Kidney (tissue), 14 donors: ENCODE measurements around the gene NFKBIE. TPM values are rescaled to one million over a fixed set of nuclear protein-coding genes. Genes with fewer than 3 reads are reported as not detected.

Experiments used
- DNase-seq, 5 donors: peaks; one replicate each; pipeline ENCODE4 v3.0.0-alpha.2; 2013 to 2020
- FAIRE-seq: peaks from 2 replicates; lab custom pipeline; 2012; peaks lifted over from hg19 to GRCh38; lab: Jason Lieb, UNC
- H3K27ac ChIP-seq, 2 donors: one replicate each; pipeline ENCODE4 v1.7.0; 2013; ENCODE audit warnings: low read depth in 2 of 2, low read length in 2 of 2, inconsistent platforms in 1 of 2
- H3K27me3 ChIP-seq: one replicate; pipeline ENCODE4 v1.7.1; 2013; ENCODE audit warnings: low read length, inconsistent platforms; ENCODE audit not compliant: control insufficient read depth, insufficient read depth
- H3K36me3 ChIP-seq, 3 donors: one replicate each; pipeline versions ENCODE4 v1.7.0 to v1.7.1; 2013; ENCODE audit warnings: low read length in 3 of 3, control low read depth in 1 of 3, inconsistent platforms in 1 of 3; ENCODE audit not compliant: insufficient read depth in 3 of 3, control insufficient read depth in 2 of 3
- H3K4me1 ChIP-seq, 3 donors: one replicate each; pipeline versions ENCODE4 v1.7.0 to v1.7.1; 2013; ENCODE audit warnings: low read length in 3 of 3, inconsistent platforms in 1 of 3, low read depth in 1 of 3; ENCODE audit not compliant: control insufficient read depth in 2 of 3, insufficient read depth in 2 of 3
- H3K4me3 ChIP-seq, 3 donors: one replicate each; pipeline versions ENCODE4 v1.7.0 to v1.8.1; 2013; ENCODE audit warnings: low read length in 3 of 3, control low read depth in 1 of 3, inconsistent platforms in 1 of 3
- H3K9ac ChIP-seq, 3 donors: one replicate each; pipeline versions ENCODE4 v1.7.0 to v1.7.1; 2013; ENCODE audit warnings: low read length in 3 of 3, control low read depth in 1 of 3, inconsistent platforms in 1 of 3
- H3K9me3 ChIP-seq, 3 donors: one replicate each; pipeline versions ENCODE4 v1.7.0 to v1.7.1; 2013; ENCODE audit warnings: low read length in 3 of 3, control low read depth in 1 of 3, inconsistent platforms in 1 of 3; ENCODE audit not compliant: control insufficient read depth in 2 of 3, insufficient read depth in 1 of 3
- CTCF ChIP-seq: IDR thresholded peaks from 3 replicates; pipeline ENCODE4 v1.5.1; 2012; ENCODE audit warnings: mild to moderate bottlenecking, moderate library complexity, borderline replicate concordance; ENCODE audit not compliant: insufficient read depth; ENCODE audit errors: extremely low read depth
- intact Hi-C: fragments of 100-400 bp; cut with DNase I; formaldehyde crosslinking; loops from one replicate; pipeline ENCODE4 v1.11.1; 2022
- polyA plus RNA-seq: library from polyadenylated mRNA; stranded (reverse); fragments of 350-450 nt; fragmentation: Illumina TruSeq; extraction: RNeasy Lipid Tissue Mini Kit (QIAGEN cat#74804); gene quantifications from one replicate; pipeline ENCODE4 v1.2.3, GENCODE V29; 2014; ENCODE audit warnings: low read depth, low replicate concordance; ENCODE audit not compliant: insufficient read depth
- total RNA-seq: library from RNA; stranded (reverse); fragmentation: NEBNext Ultra II Directional; extraction: Animal tissue kit (Norgen Biotek cat#: 25700); gene quantifications from one replicate; pipeline ENCODE4 v1.2.1, GENCODE V29; 2021
- donor health status: control.
- donor health status: control.
- donor health status: control.
- donor health status: control.
- donor health status: control.
- donor health status: DM: yes; HTN: yes; CAD: no.
- donor health status: Normal renal cell carcinoma (clear cell type).

Gene NFKBIE
- total and polyA plus RNA-seq, 2 donors from 2014 or later = 12.6 to 19.0 TPM

GRCh38 chr6:44219815-44220784 lies 45.3 kb downstream of the NFKBIE start:
- Histone ChIP-seq H3K36me3 (no peaks in the 10 kb centered on the region), H3K27ac (peak overlapping the region; percentile 83 to 91), H3K4me1 (peaks cover 0 to 32% (median 9%) of the 10 kb centered on the region in 3 donors), H3K27me3 (no peaks in the 10 kb centered on the region), H3K4me3 (peak overlapping the region; percentile 24 to 65 (median 60)), H3K9me3 (no peaks in the 10 kb centered on the region), H3K9ac (peak overlapping the region in 2 of 3 donors; percentile 48 to 85)
- DNase-seq (peak in 2 of 5 donors; percentile 43 to 52), FAIRE-seq (no peak)
- intact Hi-C loops = no loop called here
- TF ChIP-seq CTCF = no peak

DNA sequence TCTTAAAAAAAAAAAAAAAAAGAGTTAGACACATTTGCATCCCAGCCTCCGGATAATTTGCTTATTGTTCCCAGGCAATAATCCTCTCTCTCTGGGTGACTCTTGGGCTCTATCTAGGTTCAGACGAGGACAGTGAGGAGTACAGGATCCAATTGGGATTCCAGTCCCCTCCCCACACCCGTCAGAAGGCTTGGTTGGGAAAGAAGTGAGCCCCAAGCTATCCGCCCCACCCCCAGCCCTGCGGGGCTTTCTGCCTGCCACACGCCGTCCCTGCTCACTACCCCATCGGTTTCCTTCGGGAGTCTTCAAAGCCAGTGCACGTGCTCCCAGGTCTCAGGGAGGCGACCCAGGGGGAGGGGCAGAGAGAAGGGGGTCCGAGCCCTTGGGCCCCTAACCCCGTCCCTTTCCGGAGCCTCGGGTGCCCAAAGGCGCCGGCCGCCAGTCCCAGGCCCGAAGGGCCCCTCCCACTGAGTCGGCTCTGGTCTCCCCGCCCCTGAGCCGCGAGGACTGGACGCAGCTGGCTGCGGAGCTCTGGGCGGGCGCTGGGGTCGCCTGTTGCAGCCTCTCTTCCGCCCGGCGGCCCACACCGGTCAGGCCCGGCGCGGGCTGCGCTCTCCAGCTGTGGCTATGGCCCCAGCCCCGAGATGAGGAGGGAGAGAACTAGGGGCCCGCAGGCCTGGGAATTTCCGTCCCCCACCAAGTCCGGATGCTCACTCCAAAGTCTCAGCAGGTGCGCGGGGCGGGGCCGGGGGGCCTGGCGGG lies 46.1 kb downstream of the NFKBIE start:
- Histone ChIP-seq H3K9ac (peak overlapping the region in 2 of 3 donors; percentile 38 to 44), H3K9me3 (no peaks in the 10 kb centered on the region), H3K4me3 (peak overlapping the region; percentile 42 to 58 (median 58)), H3K4me1 (peaks cover 0 to 29% (median 7%) of the 10 kb centered on the region in 3 donors), H3K36me3 (no peaks in the 10 kb centered on the region), H3K27ac (peak overlapping the region; percentile 80 to 91), H3K27me3 (no peaks in the 10 kb centered on the region)
- intact Hi-C loops = no loop called here
- FAIRE-seq = no peak
- DNase-seq = peak; percentile 89 to 98 (median 93)
- no peak for TF ChIP-seq CTCF

DNA sequence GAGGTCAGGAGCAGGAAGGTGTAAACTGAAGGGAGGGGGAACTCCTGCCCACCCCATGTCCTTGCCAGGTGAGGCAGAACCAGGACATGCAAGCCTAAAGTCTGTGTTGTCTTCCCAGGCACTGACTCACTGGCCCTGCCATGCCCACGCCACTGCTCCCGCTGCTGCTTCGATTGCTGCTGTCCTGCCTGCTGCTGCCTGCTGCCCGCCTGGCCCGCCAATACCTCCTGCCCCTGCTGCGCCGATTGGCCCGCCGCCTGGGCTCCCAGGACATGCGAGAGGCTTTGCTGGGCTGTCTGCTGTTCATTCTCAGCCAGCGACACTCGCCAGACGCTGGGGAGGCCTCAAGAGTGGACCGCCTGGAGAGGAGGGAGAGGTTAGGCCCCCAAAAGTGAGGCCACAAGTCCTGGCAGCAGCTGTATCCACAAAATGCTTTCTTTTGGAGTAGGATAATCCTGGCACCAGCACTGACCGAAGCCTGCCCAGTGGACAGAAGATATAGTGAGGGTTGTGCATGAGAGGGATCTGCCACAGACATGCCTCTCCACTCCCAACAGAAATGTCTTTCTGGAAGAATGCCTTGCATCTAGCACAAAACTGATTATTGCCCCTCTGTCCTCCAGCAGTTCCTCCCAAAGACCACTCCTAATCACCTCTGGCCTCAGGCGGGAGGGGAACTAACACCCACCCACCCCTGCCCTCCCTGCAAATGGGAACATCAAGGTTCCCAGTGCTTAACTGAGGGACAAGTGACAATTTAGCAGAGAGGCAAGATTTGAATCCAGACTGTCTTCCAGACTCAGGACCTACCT lies 47.8 kb downstream of the NFKBIE start:
- Histone ChIP-seq H3K9ac (no peak overlapping the region), H3K4me1 (peaks cover 0 to 22% (median 4%) of the 10 kb centered on the region in 3 donors)

More for the DNA sequence above, 47.8 kb downstream of the NFKBIE start:
- no peaks in the 10 kb centered on the region for H3K9me3 ChIP-seq
- no peak for TF ChIP-seq CTCF
- no peaks in the 10 kb centered on the region for H3K36me3 ChIP-seq
- intact Hi-C loops = no loop called here
- no peaks in the 10 kb centered on the region for H3K27me3 ChIP-seq
- no peak for FAIRE-seq
- H3K27ac ChIP-seq = peak overlapping the region; percentile 47 to 91
- H3K4me3 ChIP-seq = no peak overlapping the region
- peak in 1 of 5 donors; percentile 90 for DNase-seq
